ENCODE data around the gene BMPER. TPM values are rescaled to one million over a fixed set of nuclear protein-coding genes. Genes with fewer than 3 reads are reported as not detected.
"Not testable (repeated sequence)": the region's sequence is repeated elsewhere in the genome, so short reads cannot be mapped to it uniquely, and the experiment has no call there.

The BMPER gene
- total RNA-seq, 1 experiment from 2014 or later, result 1.5 TPM

GRCh38 chr7:34135924-34136323 is 230.6 kb downstream of the BMPER start:
- DNase-seq (ENCODE audit: low read depth), result no peak

- DNase-seq (ENCODE audit: low read depth), result no peak
Observed at GRCh38 chr7:34136698-34137097, 231.4 kb downstream of the BMPER start.

GRCh38 chr7:34137176-34137575 is 231.8 kb downstream of the BMPER start:
- DNase-seq (ENCODE audit: low read depth), result no peak

- DNase-seq (ENCODE audit: low read depth), result no peak
Observed at GRCh38 chr7:34138483-34138882, 233.1 kb downstream of the BMPER start.

- DNase-seq (ENCODE audit: low read depth), result no peak
Observed at GRCh38 chr7:34139086-34139485, 233.7 kb downstream of the BMPER start.

DNA sequence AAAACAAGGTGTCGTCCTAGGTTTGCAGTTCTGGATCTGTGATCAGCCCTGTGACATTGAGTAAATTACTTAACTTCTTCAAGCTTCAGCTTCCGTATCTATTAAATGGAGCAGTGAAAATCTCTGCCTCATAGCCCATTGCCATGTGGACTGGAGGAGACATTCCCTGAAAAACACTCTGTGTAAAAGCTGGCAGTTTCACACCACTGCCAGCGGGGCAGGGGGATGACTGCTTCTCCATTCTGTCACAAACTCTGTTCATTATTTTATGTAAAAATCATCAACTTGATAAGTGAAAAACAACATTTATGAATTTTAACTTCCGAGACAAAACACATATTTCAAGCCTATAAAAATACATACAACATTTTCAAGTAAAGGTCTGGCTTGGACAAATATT is 234.7 kb downstream of the BMPER start:
- no peak for DNase-seq (ENCODE audit: low read depth)

- DNase-seq (ENCODE audit: low read depth), result peak; percentile 16
Observed at GRCh38 chr7:34143402-34143801, 238.1 kb downstream of the BMPER start.

GRCh38 chr7:34145603-34146002 is 240.3 kb downstream of the BMPER start:
- no peak for DNase-seq (ENCODE audit: low read depth)

DNA sequence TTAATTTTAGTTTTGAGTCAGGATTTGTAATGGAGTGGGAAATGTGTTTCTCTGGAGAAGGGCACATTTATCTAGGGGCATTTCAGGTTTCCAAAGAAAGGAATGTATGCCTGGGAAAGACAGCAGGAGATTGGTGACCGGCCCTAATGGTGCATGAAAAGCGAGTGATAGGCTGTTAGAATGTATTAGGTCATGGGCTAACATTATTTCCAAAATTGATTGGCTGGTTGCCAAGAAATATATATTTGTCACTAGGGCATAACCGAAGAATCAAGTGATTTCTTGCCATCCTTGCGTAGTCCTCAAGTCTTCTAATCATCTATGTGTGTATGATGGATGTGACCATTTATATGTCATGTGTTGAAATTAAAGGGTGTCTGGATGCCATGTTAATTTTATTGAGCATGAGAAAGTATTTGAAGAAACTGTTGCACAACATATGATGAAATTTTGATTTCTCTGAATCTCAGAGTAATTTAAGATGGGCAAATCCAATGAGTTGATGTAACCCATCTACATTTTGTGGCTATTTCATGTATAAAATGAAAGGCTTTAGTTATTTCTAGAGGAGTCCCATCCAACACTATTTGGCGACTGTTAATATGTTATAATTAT is 248.4 kb downstream of the BMPER start:
- DNase-seq (ENCODE audit: low read depth), result no peak

DNA sequence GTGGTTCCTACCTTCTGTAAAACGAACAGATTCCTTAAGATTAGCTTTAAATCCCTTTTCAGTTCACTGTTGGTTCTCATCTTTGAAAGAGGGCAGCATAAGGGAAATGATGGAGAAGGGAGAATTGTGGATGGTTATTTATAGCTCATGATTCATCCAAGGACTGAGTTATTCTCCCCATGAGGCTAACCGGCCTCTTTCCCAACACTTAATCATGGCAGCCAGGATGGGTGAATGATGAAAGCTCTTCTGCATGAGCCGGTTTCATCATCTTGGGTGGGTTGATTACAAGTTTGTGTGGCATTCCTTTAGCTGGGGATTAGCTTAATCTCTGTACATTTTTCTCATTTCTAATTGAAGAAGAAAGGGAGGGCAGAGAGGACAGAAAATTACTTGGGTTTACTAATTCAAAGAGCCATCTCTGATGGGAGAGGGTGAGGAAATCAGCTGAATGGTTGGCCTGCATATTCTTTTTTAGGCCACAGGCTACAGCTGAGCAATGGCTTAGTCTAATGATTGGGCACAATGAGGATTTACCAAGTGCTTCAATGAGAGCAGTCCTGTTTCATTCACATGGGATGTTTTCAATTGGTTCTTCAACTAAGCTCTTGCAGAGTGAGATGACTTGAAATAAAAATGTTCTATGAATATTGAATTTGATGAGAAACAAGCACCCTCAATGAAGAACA is 250.0 kb downstream of the BMPER start:
- DNase-seq (ENCODE audit: low read depth), result peak; percentile 78

DNA sequence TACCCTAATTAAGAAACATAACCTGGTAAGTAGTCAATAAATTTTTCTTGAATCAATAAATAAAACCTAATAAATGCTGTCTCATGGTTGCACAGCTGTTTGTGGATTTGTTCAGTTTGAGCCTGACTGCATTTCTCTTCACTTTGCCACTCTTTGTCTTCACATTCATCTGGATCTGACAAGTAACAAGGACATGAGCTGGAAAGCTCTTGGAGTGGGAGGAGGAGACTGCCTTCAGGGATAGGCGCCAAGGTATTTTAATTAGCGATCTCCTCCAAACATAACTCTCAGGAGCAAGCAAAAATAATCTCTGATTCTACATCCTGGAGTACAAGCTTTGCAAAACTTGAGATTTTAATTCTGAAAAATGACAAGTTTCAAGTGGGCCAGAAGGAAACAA is 251.0 kb downstream of the BMPER start:
- DNase-seq (ENCODE audit: low read depth), result no peak

DNA sequence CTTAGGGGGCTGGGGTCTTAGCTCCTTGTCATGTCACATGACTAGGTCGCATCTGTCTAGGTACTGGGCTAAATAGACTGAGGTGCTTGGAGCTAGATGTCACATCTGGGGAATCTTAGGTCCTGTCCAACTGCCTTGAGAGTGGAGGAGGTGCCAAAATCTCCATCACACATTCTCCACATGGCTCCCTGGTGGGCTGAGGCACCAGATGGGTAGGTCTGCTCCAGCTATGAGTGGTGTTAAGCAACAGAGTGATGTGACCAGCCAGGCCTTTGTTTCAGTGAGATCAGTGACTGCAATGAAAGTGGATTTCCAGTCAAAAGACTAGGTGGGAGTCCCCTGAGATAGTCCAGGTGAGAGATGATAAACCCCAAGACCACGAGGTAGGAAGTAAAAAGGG is 251.8 kb downstream of the BMPER start:
- DNase-seq (ENCODE audit: low read depth), result no peak

GRCh38 chr7:34158368-34159153 is 253.2 kb downstream of the BMPER start:
- DNase-seq (ENCODE audit: low read depth), result peak; percentile 27

GRCh38 chr7:34160261-34160752 is 255.0 kb downstream of the BMPER start:
- DNase-seq (ENCODE audit: low read depth), result peak; percentile 70

- DNase-seq (ENCODE audit: low read depth), result peak; percentile 18
Observed at GRCh38 chr7:34162027-34162565, 256.8 kb downstream of the BMPER start.

- DNase-seq (ENCODE audit: low read depth), result no peak
Observed at GRCh38 chr7:34162677-34163076, 257.3 kb downstream of the BMPER start.

- no peak for DNase-seq (ENCODE audit: low read depth)
Observed at GRCh38 chr7:34163956-34164355, 258.6 kb downstream of the BMPER start.

GRCh38 chr7:34165466-34165865 is 260.1 kb downstream of the BMPER start:
- no peak for DNase-seq (ENCODE audit: low read depth)

DNA sequence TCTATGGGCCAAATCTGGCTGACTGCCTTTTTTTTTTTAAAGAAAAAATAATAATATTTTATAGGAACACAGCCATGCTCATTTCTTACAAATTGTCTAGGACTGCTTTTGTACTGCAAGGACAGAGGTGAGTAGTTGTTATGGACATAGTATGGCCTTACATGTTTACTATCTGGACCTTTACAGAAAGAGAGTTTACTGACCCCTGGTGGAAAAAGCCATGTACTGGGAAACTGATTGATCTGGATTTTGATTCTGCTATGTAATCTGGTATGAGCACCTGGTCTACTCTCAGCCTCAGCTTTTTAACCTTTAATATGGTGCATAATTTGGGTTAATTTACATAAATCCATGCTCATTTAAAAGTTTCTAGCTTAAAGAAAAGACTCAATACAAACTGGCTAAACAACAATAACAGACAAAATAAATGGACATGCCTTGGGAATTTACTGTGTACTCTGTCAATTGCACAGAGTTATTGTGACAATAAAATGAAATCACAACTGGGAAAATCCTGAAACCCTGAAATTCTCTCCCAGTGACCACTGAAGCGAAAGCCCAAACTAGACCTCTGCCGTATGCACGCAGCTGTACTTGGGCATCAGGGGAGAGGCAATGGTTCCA is 260.7 kb downstream of the BMPER start:
- peak; percentile 42 for DNase-seq (ENCODE audit: low read depth)

DNA sequence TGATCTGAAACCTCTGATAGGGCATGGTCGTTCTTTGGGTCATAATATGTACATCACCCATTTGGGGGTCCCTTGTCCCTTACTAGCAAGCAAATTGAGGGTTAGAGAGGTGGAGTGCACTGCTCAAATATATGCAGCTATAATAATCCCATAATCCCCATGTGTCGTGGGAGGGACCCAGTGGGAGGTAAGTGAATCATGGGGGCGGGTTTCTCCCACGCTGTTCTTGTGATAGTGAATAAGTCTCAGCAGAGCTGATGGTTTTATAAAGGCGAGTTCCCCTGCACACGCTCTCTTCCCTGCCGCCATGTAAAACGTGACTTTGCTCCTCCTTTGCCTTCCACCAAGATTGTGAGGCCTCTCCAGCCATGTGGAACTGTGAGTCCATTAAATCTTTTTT is 262.7 kb downstream of the BMPER start:
- DNase-seq (ENCODE audit: low read depth), result no peak

- DNase-seq (ENCODE audit: low read depth), result not testable (repeated sequence)
Observed at GRCh38 chr7:34174688-34175616, 269.6 kb downstream of the BMPER start.

Data from M059J (cell line).